HCT116 (cell line): ENCODE measurements around the gene ANO2.

Source experiments
- EZH2 ChIP-seq: fragments of 200-600 bp; sonication (generic); IDR thresholded peaks from 2 replicates; pipeline ENCODE4 v1.6.1; 2017; ENCODE audit warnings: antibody characterized with exemption, mixed run types
- EZH2phosphoT487 ChIP-seq: fragments of 200-600 bp; IDR thresholded peaks from 2 replicates; pipeline ENCODE4 v1.6.1; 2018; ENCODE audit warnings: antibody characterized with exemption, borderline replicate concordance
- FOSL1 ChIP-seq: IDR thresholded peaks from 2 replicates; pipeline ENCODE4 v1.6.1; 2012; ENCODE audit warnings: low read depth
- JUND ChIP-seq: IDR thresholded peaks from 2 replicates; pipeline ENCODE4 v1.6.1; 2012
- POLR2A ChIP-seq: IDR thresholded peaks from 2 replicates; pipeline ENCODE4 v1.7.0; 2011; ENCODE audit warnings: borderline replicate concordance; ENCODE audit not compliant: insufficient read depth, insufficient read length; ENCODE audit errors: extremely low read depth
- POLR2AphosphoS5 ChIP-seq: IDR thresholded peaks from 2 replicates; pipeline ENCODE4 v1.6.1; 2011; ENCODE audit warnings: mild to moderate bottlenecking, low read depth, low read length, moderate library complexity
- REST ChIP-seq: IDR thresholded peaks from 2 replicates; pipeline ENCODE4 v1.6.1; 2012; ENCODE audit warnings: low read depth
- SIN3A ChIP-seq: IDR thresholded peaks from 2 replicates; pipeline ENCODE4 v1.6.1; 2012; ENCODE audit warnings: low read depth
- SRF ChIP-seq: IDR thresholded peaks from 2 replicates; pipeline ENCODE4 v1.6.1; 2012; ENCODE audit warnings: low read depth
- TF ChIP-seq, protein P1 (sequence below), 3 experiments: fragments of 200-600 bp in 1 of 3; sonication (generic) in 1 of 3; IDR thresholded peaks in 2 of 3; conservative IDR thresholded peaks in 1 of 3; 2 replicates each; pipeline ENCODE4 v1.5.1; 2012 to 2017; ENCODE audit warnings: low read depth in 2 of 3, low read length in 2 of 3, antibody characterized with exemption in 1 of 3, borderline replicate concordance in 1 of 3, control low read depth in 1 of 3, mild to moderate bottlenecking in 1 of 3, mixed read lengths in 1 of 3, mixed run types in 1 of 3, moderate library complexity in 1 of 3; ENCODE audit not compliant: insufficient read depth in 1 of 3
- TF ChIP-seq, protein P2 (sequence below): IDR thresholded peaks from 2 replicates; pipeline ENCODE4 v1.6.1; 2012

- TF ChIP-seq JUND (no peak), SIN3A (no peak), POLR2A (no peak), EZH2phosphoT487 (no peak), POLR2AphosphoS5 (no peak), SRF (no peak), FOSL1 (no peak), REST (no peak), EZH2 (no peak)
- TF ChIP-seq, protein P1, sequence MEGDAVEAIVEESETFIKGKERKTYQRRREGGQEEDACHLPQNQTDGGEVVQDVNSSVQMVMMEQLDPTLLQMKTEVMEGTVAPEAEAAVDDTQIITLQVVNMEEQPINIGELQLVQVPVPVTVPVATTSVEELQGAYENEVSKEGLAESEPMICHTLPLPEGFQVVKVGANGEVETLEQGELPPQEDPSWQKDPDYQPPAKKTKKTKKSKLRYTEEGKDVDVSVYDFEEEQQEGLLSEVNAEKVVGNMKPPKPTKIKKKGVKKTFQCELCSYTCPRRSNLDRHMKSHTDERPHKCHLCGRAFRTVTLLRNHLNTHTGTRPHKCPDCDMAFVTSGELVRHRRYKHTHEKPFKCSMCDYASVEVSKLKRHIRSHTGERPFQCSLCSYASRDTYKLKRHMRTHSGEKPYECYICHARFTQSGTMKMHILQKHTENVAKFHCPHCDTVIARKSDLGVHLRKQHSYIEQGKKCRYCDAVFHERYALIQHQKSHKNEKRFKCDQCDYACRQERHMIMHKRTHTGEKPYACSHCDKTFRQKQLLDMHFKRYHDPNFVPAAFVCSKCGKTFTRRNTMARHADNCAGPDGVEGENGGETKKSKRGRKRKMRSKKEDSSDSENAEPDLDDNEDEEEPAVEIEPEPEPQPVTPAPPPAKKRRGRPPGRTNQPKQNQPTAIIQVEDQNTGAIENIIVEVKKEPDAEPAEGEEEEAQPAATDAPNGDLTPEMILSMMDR (IDR thresholded peaks at IDR 0.05 in 2 of 3, conservative IDR thresholded peaks at IDR 0.05 in 1 of 3; ENCODE audit: borderline replicate concordance in 1 of 3, insufficient read depth in 1 of 3, low read depth in 2 of 3, low read length in 2 of 3): no peak
- TF ChIP-seq, protein P2, sequence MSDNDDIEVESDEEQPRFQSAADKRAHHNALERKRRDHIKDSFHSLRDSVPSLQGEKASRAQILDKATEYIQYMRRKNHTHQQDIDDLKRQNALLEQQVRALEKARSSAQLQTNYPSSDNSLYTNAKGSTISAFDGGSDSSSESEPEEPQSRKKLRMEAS: no peak
Observed at GRCh38 chr12:5902736-5903135, 42.3 kb downstream of the ANO2 start.
